ENCODE results near the gene C1QTNF2.

Gene C1QTNF2

DNA sequence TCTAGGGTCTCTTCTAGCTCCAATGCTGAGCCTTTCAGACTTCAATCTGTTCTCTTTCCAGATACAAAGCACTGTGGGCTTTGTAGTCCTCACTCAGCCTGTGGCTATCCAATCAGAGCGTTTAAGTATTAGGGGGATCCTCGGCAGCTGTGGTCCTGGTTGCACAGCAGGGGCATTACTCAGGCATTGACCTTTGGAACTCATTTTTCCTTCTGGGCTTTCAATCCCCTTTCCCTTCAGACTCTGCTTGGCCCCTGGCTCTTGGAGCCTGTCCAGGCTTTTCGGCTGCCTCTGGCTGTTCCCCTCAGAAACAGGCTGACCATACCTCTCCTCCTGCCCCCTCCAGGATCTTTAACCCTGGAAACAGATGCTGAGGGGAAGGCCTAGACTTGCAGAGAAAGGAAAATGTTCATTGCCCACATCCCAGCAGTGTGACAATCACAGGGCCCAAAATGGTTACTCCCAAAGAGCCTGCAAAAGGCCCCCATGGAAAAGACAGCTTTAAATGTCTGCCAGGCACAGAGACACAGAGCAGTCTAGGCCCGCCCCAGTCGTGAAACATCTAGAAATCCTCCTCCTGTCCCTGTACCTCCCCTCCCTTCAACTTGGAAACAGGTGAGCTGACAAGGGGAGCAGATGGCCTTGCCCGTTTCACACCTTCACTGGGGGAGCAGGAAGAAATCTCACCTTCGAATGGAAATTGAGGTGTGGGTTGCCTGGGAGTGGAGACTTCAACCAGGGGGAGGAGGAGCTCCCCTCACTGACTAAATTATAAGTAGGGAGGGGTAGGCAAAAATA, 13.7 kb downstream of the C1QTNF2 start:
- CTCF ChIA-PET, result interaction anchor here (1.2 to 5.3 kb wide), 4 partner anchors 11 to 335 kb away, joined by 3 to 54 read pairs (median 6); partner anchors contain the start of gene C1QTNF2
- POLR2A ChIA-PET, result no interaction called here

DNA sequence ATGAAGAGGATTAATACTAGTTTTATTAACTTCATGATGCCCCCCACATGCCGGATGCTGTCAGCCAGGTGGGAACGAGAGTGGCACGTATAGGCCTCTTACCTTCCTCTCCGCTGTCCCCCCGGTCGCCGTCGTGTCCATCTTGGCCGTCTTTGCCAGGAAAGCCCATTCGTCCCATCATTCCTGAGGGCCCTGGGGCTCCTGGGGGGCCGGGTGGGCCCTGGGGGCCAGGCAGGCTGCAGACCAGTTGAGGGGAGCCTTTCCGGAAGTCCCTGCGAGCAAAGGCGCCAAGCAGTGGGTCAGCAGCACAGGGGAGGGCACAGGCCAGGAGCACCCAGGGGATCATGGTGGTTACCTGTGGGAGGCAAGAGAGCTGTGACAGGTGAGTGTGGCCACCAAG, 15.8 kb downstream of the C1QTNF2 start:
- DNase-seq (ENCODE audit: low read depth, low spot score), result no peak
- TF ChIP-seq, protein P1, sequence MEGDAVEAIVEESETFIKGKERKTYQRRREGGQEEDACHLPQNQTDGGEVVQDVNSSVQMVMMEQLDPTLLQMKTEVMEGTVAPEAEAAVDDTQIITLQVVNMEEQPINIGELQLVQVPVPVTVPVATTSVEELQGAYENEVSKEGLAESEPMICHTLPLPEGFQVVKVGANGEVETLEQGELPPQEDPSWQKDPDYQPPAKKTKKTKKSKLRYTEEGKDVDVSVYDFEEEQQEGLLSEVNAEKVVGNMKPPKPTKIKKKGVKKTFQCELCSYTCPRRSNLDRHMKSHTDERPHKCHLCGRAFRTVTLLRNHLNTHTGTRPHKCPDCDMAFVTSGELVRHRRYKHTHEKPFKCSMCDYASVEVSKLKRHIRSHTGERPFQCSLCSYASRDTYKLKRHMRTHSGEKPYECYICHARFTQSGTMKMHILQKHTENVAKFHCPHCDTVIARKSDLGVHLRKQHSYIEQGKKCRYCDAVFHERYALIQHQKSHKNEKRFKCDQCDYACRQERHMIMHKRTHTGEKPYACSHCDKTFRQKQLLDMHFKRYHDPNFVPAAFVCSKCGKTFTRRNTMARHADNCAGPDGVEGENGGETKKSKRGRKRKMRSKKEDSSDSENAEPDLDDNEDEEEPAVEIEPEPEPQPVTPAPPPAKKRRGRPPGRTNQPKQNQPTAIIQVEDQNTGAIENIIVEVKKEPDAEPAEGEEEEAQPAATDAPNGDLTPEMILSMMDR (IDR thresholded peaks at IDR 0.05; ENCODE audit: insufficient read depth, low read length, missing control alignments), result no peak
- no peak overlapping the region for H3K4me3 ChIP-seq (ENCODE audit: low read depth, low read length)
- CTCF ChIA-PET, result interaction anchor here (5.3 kb wide), 1 partner anchor 9 kb away, joined by 54 read pairs; no protein-coding TSS in a partner anchor
- POLR2A ChIA-PET, result no interaction called here

More for the DNA sequence above, 13.7 kb downstream of the C1QTNF2 start:
- TF ChIP-seq, protein P1 (IDR thresholded peaks at IDR 0.05; ENCODE audit: insufficient read depth, low read length, missing control alignments), result no peak
- H3K4me3 ChIP-seq (ENCODE audit: low read depth, low read length), result no peak overlapping the region
- DNase-seq (ENCODE audit: low read depth, low spot score), result no peak

DNA sequence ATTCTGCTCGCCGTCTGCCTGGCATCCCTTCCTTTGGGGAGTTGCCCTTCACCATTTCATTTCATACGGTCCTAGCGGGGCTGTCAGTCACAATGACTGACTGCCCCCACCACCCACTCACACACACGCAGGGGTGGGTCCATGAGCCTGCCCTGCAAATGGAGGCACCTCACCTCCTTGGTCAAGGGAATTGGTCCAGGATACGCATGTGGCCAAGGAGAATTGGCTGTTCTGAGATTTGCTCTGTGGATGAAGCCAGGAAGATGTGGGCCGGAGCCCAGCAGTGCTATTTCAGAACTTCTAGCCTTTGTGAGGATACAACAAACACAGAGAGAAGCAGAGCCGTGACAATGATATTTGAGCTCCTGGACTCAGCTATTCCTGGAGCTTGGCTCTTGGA, 17.0 kb downstream of the C1QTNF2 start:
- CTCF ChIA-PET, result no interaction called here
- POLR2A ChIA-PET, result no interaction called here
- no peak overlapping the region for H3K4me3 ChIP-seq (ENCODE audit: low read depth, low read length)
- no peak for DNase-seq (ENCODE audit: low read depth, low spot score)
- TF ChIP-seq, protein P1 (IDR thresholded peaks at IDR 0.05; ENCODE audit: insufficient read depth, low read length, missing control alignments), result no peak

DNA sequence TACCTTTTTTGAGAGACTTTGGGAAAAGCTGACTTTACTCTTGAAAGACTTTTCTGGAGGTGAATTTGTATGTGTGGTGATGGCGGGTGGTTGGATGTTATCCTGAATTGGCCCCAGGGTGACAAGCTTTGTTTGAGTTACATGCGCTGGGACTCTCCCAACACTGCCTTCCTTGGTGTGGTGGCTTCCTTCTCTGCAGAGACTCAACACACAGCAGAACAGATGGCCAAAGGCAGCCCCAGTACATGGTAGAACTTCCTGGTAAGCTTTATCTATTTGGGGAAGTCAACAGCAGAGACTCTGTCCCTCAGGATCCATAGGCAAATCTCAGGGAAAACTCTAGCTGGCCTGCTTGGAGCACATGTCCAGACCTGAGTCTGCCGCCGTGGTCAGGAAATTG, 18.1 kb downstream of the C1QTNF2 start:
- POLR2A ChIA-PET, result no interaction called here
- no peak overlapping the region for H3K4me3 ChIP-seq (ENCODE audit: low read depth, low read length)
- DNase-seq (ENCODE audit: low read depth, low spot score), result no peak
- CTCF ChIA-PET, result interaction anchor here (1.0 to 13.4 kb wide), 4 partner anchors 9 to 330 kb away, joined by 3 to 390 read pairs (median 8); partner anchors contain the start of gene FABP6
- TF ChIP-seq, protein P1 (IDR thresholded peaks at IDR 0.05; ENCODE audit: insufficient read depth, low read length, missing control alignments), result no peak

DNA sequence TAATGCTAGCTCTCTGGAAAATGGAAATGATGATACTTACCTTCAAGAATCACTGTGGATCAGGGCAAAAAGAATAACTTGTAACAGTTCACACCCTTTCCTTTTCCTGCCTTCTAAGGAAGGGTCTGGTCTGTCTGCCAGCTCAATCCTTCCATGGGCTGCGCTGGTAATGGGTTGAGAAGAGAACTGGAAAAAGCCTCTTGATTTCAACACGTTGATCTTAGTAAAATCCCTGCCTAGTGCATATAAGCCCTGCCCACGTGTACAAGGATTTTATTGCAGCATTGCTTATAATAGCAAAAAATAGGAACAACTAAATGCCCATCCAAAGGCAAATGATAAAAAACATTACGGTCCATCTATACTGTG, 20.5 kb downstream of the C1QTNF2 start:
- TF ChIP-seq, protein P1 (IDR thresholded peaks at IDR 0.05; ENCODE audit: insufficient read depth, low read length, missing control alignments), result no peak
- H3K4me3 ChIP-seq (ENCODE audit: low read depth, low read length), result no peak overlapping the region
- POLR2A ChIA-PET, result no interaction called here
- CTCF ChIA-PET, result interaction anchor here (13.4 kb wide), 1 partner anchor 327 kb away, joined by 390 read pairs; no protein-coding TSS in a partner anchor
- DNase-seq (ENCODE audit: low read depth, low spot score), result no peak

DNA sequence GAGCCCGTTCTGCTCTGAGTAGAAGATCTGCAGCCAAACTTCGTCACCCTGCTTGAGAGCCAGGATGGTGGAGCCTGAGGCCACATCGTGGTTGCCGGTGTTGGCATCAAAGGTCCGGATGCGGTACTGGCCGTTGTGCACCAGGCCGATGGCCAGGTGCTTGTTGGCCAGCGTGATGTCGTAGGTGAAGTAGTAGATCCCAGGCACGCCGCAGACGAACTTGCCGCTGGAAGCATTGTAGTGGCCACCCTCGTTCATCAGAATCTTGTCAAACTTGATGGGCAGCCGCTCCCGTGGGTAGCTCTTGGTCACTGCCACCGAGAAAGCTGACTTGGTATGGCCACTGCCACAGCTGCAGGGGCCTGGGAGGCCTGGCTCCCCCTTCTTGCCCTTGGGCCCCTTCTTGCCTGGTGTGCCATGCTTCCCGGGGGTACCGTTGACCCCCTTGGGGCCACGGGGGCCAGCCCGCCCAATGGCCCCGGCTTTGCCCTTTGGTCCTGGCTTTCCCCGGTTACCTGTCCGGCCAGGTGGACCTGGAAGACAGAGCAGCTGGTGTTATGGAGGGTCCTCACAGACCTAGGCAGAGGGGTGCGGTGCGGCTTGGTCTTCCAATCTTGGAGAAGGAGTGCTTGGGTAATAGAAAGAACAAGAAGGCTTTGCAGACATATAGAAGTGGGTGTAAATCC, 21.0 kb downstream of the C1QTNF2 start:
- CTCF ChIA-PET, result interaction anchor here (1.8 to 13.4 kb wide), 2 partner anchors 269 to 327 kb away, joined by 12 to 390 read pairs; no protein-coding TSS in a partner anchor

More for the DNA sequence above, 21.0 kb downstream of the C1QTNF2 start:
- POLR2A ChIA-PET, result no interaction called here
- TF ChIP-seq, protein P1 (IDR thresholded peaks at IDR 0.05; ENCODE audit: insufficient read depth, low read length, missing control alignments), result no peak
- no peak for DNase-seq (ENCODE audit: low read depth, low spot score)
- H3K4me3 ChIP-seq (ENCODE audit: low read depth, low read length), result no peak overlapping the region
